ENCODE data around the gene FHL3. TPM values are rescaled to one million over a fixed set of nuclear protein-coding genes. Genes with fewer than 3 reads are reported as not detected.

Gene FHL3
- total and polyA plus RNA-seq, 9 of the 15 experiments (the other 6 are each of a cell fraction or from before 2014, with no cell fraction given) = 6.1 to 144 (median 34.1) TPM

GRCh38 chr1:38012363-38013226, 7.3 kb upstream of the FHL3 start, which contains the start of gene UTP11 (continued):
- no peak for TF ChIP-seq HNRNPH1 (optimal IDR thresholded peaks at IDR 0.05; ENCODE audit: low read depth, low read length)
- peak in 1 of 2 experiments; percentile 70; a peak in 2 of 4 replicates for TF ChIP-seq FOXK2 (conservative IDR thresholded peaks at IDR 0.05 in 1 of 2, IDR thresholded peaks at IDR 0.05 in 1 of 2; ENCODE audit: low read depth in 2 of 2)
- TF ChIP-seq NKRF (IDR thresholded peaks at IDR 0.05; ENCODE audit: borderline replicate concordance) = peak; percentile 80
- TF ChIP-seq ZBTB1 (CRISPR knock-in tag; IDR thresholded peaks at IDR 0.05; ENCODE audit: borderline replicate concordance, low read depth) = peak; percentile 79
- 0 out of 2 replicates have a peak, but pooled peaks have one; percentile 48 for TF ChIP-seq ZNF445 (CRISPR knock-in tag; IDR thresholded peaks at IDR 0.05; ENCODE audit: low read depth)
- peak; percentile 41 to 92 for TF ChIP-seq AFF1 (IDR thresholded peaks at IDR 0.05; ENCODE audit: low read depth in 1 of 2, partially characterized antibody in 2 of 2)
- TF ChIP-seq THAP12 (CRISPR knock-in tag; IDR thresholded peaks at IDR 0.05) = peak; percentile 72; the same call in 1 of the 2 replicates
- peak; percentile 57 for TF ChIP-seq TCF3 (CRISPR knock-in tag; IDR thresholded peaks at IDR 0.05)
- 0 out of 2 replicates have a peak, but pooled peaks have one; percentile 50 for TF ChIP-seq RERE (CRISPR knock-in tag; IDR thresholded peaks at IDR 0.05; ENCODE audit: borderline replicate concordance)
- TF ChIP-seq NFRKB (IDR thresholded peaks at IDR 0.05; ENCODE audit: low read depth) = peak; percentile 92
- peak; percentile 93 for TF ChIP-seq POLR2G (IDR thresholded peaks at IDR 0.05; ENCODE audit: low read depth, low read length)
